ENCODE results near the gene PIK3CA. TPM values are rescaled to one million over a fixed set of nuclear protein-coding genes. Genes with fewer than 3 reads are reported as not detected.

The PIK3CA gene
- total RNA-seq, 2 experiments from 2014 or later = 57.1 to 63.1 TPM

DNA sequence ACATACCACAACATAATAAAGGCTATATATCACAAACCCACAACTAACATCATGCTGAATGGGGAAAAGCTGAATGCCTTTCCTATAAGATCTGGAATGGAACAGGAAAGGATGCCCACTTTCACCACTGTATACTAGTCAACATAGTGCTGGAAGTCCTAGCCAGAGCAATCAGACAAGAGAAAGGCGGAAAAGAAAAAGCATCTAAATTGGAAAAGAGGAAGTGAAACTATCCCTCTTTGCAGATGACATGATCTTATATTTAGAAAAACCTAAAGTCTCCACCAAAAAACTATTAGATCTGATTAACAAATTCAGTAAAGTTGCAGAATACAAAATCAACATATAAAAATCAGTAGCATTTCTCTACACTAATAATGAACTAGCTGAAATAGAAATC is 14.6 kb upstream of the PIK3CA start:
- no peaks in the 10 kb centered on the region for H3K4me1 ChIP-seq (ENCODE audit: insufficient read depth, low read length)
- TF ChIP-seq, protein P1, sequence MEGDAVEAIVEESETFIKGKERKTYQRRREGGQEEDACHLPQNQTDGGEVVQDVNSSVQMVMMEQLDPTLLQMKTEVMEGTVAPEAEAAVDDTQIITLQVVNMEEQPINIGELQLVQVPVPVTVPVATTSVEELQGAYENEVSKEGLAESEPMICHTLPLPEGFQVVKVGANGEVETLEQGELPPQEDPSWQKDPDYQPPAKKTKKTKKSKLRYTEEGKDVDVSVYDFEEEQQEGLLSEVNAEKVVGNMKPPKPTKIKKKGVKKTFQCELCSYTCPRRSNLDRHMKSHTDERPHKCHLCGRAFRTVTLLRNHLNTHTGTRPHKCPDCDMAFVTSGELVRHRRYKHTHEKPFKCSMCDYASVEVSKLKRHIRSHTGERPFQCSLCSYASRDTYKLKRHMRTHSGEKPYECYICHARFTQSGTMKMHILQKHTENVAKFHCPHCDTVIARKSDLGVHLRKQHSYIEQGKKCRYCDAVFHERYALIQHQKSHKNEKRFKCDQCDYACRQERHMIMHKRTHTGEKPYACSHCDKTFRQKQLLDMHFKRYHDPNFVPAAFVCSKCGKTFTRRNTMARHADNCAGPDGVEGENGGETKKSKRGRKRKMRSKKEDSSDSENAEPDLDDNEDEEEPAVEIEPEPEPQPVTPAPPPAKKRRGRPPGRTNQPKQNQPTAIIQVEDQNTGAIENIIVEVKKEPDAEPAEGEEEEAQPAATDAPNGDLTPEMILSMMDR (IDR thresholded peaks at IDR 0.05) = no peak
- POLR2A ChIA-PET = no interaction called here
- ATAC-seq (ENCODE audit: poor library complexity) (no peak), DNase-seq (no peak)
- no peak overlapping the region for H3K27ac ChIP-seq (ENCODE audit: low read depth in 1 of 2, low read length in 2 of 2)
- H3K4me3 ChIP-seq (ENCODE audit: low read length) = no peak overlapping the region
- Mint-ChIP-seq H3K4me1 (ENCODE audit: low read depth) (no peaks in the 10 kb centered on the region), H3K36me3 (ENCODE audit: low read depth) (no peaks in the 10 kb centered on the region), H3K4me3 (no peak overlapping the region), H3K27me3 (peaks cover 13% of the 10 kb centered on the region), H3K27ac (no peak overlapping the region), H3K9me3 (no peaks in the 10 kb centered on the region)
- intact Hi-C loops (cut with DNase I, micrococcal nuclease) = no loop called here
- peaks cover 0 to 4% of the 10 kb centered on the region in 2 experiments for H3K9me3 ChIP-seq (ENCODE audit: control insufficient read depth in 1 of 2, insufficient read depth in 1 of 2, low read length in 2 of 2)
- H3K36me3 ChIP-seq (ENCODE audit: insufficient read depth, low read length) = no peaks in the 10 kb centered on the region
- CTCF ChIA-PET = no interaction called here
- peaks cover 0 to 3% of the 10 kb centered on the region in 2 experiments for H3K27me3 ChIP-seq (ENCODE audit: control insufficient read depth in 1 of 2, insufficient read depth in 2 of 2, low read length in 2 of 2)

DNA sequence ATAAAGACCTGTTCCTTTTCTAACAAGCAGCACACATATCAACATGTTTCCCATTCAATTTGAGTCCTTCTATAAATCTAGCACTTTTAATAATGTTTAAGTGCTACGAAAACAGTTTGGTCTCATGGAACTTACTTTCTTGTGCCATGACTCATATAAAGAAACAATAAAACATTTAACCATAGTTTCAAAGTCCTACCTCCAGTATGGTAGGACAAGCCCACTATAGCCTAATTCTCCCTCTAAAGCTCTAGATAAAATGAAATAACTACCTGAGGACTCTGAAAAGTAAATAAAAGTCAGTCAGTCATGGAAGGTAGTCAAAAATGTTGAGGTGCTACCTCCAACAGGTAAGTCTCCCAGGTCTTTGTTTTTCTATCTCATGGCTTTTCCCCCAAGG is 12.0 kb upstream of the PIK3CA start:
- no peaks in the 10 kb centered on the region for H3K36me3 Mint-ChIP-seq (ENCODE audit: low read depth)
- Histone ChIP-seq H3K4me1 (ENCODE audit: insufficient read depth, low read length) (no peaks in the 10 kb centered on the region), H3K9me3 (ENCODE audit: control insufficient read depth in 1 of 2, insufficient read depth in 1 of 2, low read length in 2 of 2) (peaks cover 0 to 4% of the 10 kb centered on the region in 2 experiments), H3K36me3 (ENCODE audit: insufficient read depth, low read length) (no peaks in the 10 kb centered on the region), H3K27me3 (ENCODE audit: control insufficient read depth in 1 of 2, insufficient read depth in 2 of 2, low read length in 2 of 2) (peaks cover 0 to 3% of the 10 kb centered on the region in 2 experiments), H3K4me3 (ENCODE audit: low read length) (no peak overlapping the region), H3K27ac (ENCODE audit: low read depth in 1 of 2, low read length in 2 of 2) (no peak overlapping the region)
- H3K4me3 Mint-ChIP-seq = no peak overlapping the region
- no peak overlapping the region for H3K27ac Mint-ChIP-seq
- ChIA-PET CTCF (no interaction called here), POLR2A (interaction anchor here (1.6 to 1.7 kb wide), 2 partner anchors 9 to 12 kb away, joined by 4 to 6 read pairs; partner anchors contain the start of gene PIK3CA)
- intact Hi-C loops (cut with DNase I, micrococcal nuclease) = no loop called here
- no peaks in the 10 kb centered on the region for H3K4me1 Mint-ChIP-seq (ENCODE audit: low read depth)
- TF ChIP-seq, protein P1 (IDR thresholded peaks at IDR 0.05) = no peak
- H3K9me3 Mint-ChIP-seq = no peaks in the 10 kb centered on the region
- H3K27me3 Mint-ChIP-seq = peaks cover 25% of the 10 kb centered on the region
- DNase-seq (no peak), ATAC-seq (ENCODE audit: poor library complexity) (no peak)

DNA sequence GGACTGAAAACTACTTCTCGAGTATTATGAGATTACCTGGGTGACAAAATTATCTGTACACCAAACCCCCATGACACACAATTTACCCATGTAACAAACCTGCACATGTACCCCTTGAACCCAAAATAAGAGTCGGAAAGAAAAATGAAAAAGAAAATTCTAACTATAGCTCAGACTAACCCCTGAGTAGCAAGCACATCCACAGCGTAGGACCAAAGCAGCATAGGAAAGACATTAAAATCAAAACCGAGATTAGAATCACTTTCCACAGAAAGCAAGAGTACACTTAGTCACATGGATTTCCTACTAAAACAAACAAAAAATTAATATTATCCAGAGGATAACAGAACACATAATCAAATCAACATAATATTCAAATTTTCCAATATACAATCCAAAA is 6.3 kb upstream of the PIK3CA start:
- Histone ChIP-seq H3K27me3 (ENCODE audit: control insufficient read depth in 1 of 2, insufficient read depth in 2 of 2, low read length in 2 of 2) (no peaks in the 10 kb centered on the region), H3K27ac (ENCODE audit: low read depth in 1 of 2, low read length in 2 of 2) (no peak overlapping the region), H3K4me1 (ENCODE audit: insufficient read depth, low read length) (no peaks in the 10 kb centered on the region), H3K9me3 (ENCODE audit: control insufficient read depth in 1 of 2, insufficient read depth in 1 of 2, low read length in 2 of 2) (peaks cover 0 to 4% of the 10 kb centered on the region in 2 experiments), H3K36me3 (ENCODE audit: insufficient read depth, low read length) (no peaks in the 10 kb centered on the region), H3K4me3 (ENCODE audit: low read length) (no peak overlapping the region)
- DNase-seq = no peak
- TF ChIP-seq, protein P1 (IDR thresholded peaks at IDR 0.05) = no peak
- no peak for ATAC-seq (ENCODE audit: poor library complexity)
- ChIA-PET POLR2A (no interaction called here), CTCF (no interaction called here)
- H3K4me1 Mint-ChIP-seq (ENCODE audit: low read depth) = peaks cover 3% of the 10 kb centered on the region
- intact Hi-C loops (cut with DNase I, micrococcal nuclease) = loop anchor here in 1 of 2 experiments (5.0 kb wide), 1 partner anchor 135 kb away; no protein-coding TSS in a partner anchor
- H3K27ac Mint-ChIP-seq = no peak overlapping the region
- H3K36me3 Mint-ChIP-seq (ENCODE audit: low read depth) = no peaks in the 10 kb centered on the region
- H3K9me3 Mint-ChIP-seq = no peaks in the 10 kb centered on the region
- no peak overlapping the region for H3K4me3 Mint-ChIP-seq
- peaks cover 17% of the 10 kb centered on the region for H3K27me3 Mint-ChIP-seq

Data from CD4-positive, alpha-beta T cell (primary cell).